Activated CD8-positive, alpha-beta memory T cell treated with anti-CD3 and anti-CD28 coated beads for 4 hours (primary cell): Measurements from ENCODE around the gene IWS1.
"Not testable (repeated sequence)": the region's sequence is repeated elsewhere in the genome, so short reads cannot be mapped to it uniquely, and the experiment has no call there.

Experiments
- DNase-seq, 2 donors: peaks; one replicate each; pipeline ENCODE4 v3.0.0-alpha.2; 2020; ENCODE audit warnings: low read depth in 2 of 2

The IWS1 gene

GRCh38 chr2:127526132-127527000, at the start of gene IWS1:
IWS1 (minus strand) TSS chr2:127526489; CDS start chr2:127526208, 281 bp downstream.
- DNase-seq: peak; percentile 83 to 84

- DNase-seq: no peak
Observed at GRCh38 chr2:127575941-127576432, 49.7 kb upstream of the IWS1 start.

DNA sequence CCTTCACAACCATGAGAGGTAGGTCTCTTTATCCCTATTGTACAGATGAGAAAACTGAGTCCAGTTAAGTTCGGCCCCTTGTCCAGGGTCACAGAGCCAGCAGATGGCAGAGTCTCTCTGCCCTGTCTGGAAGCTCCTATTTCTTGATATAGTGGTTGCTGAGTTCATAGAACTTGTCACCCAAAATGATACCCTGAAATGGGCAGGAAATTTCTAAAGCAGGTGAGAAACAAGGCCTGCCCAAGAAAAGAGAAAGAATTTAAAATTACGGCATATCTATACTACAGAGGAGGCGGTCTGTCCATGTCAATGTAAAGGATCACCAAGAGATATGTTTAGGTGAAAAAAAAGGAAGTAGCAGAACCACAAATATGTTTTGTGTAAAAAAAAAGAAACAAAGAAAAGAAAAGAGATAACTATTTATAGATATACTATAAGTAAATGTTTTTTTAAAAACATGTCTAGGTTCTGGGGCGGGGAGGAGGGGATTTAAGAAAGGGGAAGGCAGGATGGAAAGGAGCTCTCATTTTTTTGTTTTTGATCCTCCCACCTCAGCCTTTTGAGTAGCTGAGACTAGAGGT, 49.0 kb upstream of the IWS1 start:
- DNase-seq: no peak

- no peak for DNase-seq
Observed at GRCh38 chr2:127574656-127575055, 48.4 kb upstream of the IWS1 start.

DNA sequence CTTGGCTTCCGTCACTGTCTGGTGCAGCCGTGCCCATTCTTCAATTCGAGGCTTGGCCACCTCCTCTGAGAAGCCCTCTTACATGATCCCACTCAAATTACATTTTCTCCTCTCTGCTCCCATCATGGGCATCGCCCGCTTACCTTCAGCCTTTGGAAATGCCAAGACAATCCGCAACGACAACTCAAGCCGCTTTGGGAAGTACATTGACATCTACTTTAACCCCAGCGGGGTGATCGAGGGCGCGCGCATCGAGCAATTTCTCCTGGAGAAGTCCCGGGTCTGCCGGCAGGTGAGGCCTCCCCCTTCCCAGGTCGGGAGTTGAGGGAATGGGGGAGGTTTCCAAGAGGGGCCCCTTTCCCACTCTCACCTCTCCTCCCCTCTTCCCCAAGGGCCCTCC, 47.5 kb upstream of the IWS1 start:
- no peak for DNase-seq

DNA sequence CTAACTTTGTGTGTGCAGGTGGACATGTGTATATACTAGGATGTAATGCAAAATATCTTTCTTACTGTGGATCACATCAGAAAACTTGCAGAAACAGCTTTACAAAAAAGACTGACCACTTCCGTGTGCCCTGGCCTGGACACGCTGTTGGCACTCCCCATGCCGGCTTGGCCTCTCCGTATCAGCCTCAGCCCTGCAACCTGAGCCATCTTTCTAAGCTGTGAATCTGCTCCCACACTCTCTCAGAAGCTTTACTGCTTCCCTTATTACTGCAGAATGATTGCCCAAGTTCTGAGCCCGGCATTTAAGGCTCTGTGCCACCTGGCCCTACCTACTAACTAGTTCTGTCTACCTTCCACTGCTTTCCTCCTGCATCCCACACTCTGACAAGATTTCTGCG, 47.0 kb upstream of the IWS1 start:
- DNase-seq: no peak

- no peak for DNase-seq
Observed at GRCh38 chr2:127572841-127573240, 46.6 kb upstream of the IWS1 start.

GRCh38 chr2:127572352-127572751, 46.1 kb upstream of the IWS1 start:
- not testable (repeated sequence) for DNase-seq

DNA sequence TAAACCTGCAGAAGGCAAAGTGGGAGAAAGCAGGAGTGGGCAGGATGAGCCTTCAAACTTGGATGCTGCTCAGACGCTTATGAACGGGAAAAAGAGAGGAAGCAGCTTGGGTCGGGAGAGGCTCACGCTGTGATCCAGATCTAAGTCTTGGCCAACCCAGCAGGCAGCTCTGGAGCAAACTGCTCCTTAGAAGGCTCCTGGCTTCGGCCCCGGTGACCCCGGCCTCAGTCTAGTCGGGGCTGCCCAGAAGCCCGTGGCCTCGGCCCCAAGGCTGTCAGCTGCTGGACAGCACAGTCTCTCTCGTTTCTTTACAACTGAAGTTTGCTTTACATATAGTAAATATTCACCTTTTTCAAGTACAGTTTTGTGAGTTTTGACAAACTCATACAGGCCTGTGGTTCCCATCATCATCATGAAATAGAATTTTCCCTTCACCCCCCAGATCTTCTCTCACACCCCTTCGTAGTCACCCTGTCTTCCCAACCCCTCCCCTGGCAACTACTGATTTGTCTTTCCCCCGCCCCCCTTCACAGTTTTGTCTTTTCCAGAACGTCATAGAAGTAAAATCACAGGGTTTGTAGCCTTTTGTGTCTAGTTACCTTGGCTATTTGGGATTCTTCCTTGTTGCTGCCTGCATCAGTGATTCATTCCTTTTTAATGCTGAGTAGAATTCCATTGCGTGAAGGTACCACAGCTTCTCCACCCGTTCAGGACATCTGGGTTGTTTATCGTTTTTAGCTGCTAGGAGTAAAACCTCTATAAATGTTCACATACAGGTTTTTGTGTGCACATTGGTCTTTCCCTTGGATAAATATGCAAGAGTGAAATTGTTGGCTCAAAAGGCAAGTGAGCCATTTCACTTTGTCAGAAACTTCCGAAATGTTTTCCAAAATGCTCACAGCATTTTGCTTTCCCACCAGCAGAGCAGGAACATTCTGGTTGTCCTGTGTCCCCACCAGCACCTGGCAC, 44.3 kb upstream of the IWS1 start:
- DNase-seq: no peak

DNA sequence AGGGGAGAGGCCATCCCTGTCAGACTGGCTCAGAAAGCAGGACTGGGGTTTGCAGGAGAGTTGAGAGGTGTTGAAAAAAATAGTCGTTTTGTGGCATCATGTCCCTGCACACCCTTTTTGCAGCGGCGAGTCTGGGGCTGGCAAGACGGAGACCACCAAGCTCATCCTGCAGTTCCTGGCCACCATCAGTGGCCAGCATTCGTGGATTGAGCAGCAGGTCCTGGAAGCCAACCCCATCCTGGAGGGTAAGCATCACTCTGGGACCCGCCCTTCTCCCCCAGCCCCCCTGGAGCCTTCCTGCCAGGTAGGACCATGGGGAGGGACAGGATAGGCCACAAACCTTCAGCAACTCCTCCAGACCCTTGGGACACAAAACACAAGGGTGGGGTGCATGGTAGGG, 43.4 kb upstream of the IWS1 start:
- DNase-seq: no peak

- no peak for DNase-seq
Observed at GRCh38 chr2:127568128-127568527, 41.8 kb upstream of the IWS1 start.

GRCh38 chr2:127567351-127567854, 41.1 kb upstream of the IWS1 start:
- DNase-seq: no peak

DNA sequence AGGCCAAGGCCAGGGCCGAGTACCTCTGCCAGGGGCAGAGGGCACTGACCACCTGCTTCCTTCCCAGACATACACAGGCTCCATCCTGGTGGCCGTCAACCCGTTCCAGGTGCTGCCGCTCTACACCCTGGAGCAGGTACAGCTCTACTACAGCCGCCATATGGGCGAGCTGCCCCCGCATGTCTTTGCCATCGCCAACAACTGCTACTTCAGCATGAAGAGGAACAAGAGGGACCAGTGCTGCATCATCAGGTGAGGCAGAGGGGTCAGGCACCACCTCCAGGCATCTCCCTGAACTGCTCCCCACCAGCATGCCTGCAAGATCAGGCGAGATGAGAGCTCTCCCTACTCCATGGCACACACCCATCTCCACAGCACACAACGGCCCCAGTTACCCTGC, 40.3 kb upstream of the IWS1 start:
- no peak for DNase-seq

DNA sequence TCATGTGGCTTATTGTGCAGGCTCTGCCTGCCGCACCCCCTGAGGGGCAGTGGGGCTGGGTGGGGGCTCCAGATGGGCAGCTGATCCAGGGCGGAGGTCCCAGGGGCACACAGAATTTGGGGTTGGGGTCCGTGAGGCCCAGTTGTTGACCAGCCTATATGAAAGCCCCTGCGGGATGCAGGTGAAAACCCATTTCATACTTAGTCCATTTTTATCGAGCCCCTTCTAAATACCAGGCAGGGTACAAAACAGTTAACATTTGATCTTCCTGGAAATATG, 39.8 kb upstream of the IWS1 start:
- no peak for DNase-seq

GRCh38 chr2:127565261-127566138, 39.2 kb upstream of the IWS1 start:
- no peak for DNase-seq

DNA sequence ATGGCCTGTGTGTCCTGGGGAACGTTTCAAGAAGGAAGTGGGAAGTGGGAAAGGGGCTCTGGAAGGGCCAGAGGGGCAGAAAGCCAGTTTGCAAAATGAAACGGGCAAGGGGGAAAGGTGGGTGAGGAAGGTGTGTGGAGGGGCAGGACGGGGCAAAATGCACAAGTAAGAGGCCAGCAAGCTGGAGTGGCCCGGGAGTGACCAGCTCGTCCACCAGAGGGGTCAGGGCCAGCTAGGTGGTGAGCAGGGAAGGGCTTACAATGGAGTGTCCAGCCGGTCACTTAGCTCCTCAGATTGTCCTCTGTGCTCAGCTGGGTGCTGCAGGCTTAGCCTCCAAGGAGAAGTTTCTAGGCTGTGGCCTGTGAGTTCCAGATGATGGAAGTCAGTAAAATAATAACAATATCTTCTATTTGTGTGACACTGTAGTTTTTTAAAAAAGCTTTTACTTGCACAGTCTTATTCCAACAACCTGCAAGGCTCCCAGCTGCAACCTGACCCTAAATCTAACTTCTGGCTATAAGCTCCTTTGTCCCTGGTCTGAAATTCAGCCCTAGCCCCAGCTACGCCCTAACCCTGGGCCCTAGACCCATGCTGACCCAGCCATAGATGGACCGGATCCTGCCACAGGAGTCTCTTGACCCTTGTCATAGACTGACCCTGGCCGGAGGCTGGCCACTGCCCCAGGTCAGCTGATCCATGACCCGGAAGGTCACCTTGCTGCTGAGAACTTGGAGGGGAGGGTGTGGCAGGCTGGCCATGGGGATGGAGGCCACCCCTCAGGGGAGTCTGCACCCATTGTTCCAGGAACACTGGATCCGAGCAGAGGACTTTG, 38.4 kb upstream of the IWS1 start:
- no peak for DNase-seq

- no peak for DNase-seq
Observed at GRCh38 chr2:127563458-127564428, 37.5 kb upstream of the IWS1 start.

DNA sequence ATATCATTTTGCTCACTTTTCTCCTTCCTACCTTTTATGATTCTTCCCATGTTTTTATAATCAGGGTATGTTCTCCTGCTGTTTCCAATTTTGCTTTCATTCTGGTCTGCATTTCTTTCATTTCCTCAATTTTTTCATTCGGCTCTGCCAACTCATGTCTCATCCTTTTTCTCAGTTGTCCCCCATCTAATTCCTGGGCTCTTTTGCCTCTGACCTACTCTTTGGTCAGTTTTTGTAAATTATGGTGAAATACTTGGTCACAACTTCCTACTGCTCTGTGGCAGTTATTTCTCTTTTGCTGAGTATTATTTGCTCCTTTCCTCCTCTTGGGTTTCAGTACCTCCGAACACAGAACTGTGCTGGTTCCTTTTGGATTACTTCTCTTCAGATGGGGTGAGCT, 36.6 kb upstream of the IWS1 start:
- DNase-seq: no peak

GRCh38 chr2:127561371-127561770, 35.1 kb upstream of the IWS1 start:
- no peak for DNase-seq
